Hematopoietic multipotent progenitor cell (in vitro differentiated cells): ENCODE measurements around the gene NMNAT2. TPM values are rescaled to one million over a fixed set of nuclear protein-coding genes. Genes with fewer than 3 reads are reported as not detected.
"Not testable (repeated sequence)": the region's sequence is repeated elsewhere in the genome, so short reads cannot be mapped to it uniquely, and the experiment has no call there.

Experiments used
- DNase-seq, 3 donors: peaks; one replicate each; pipeline ENCODE4 v3.0.0-alpha.2; 2011 to 2015; ENCODE audit warnings: low read depth in 2 of 3, low spot score in 2 of 3
- total RNA-seq: library from RNA; depleted of rRNA; stranded (reverse); fragments of >200 nt; gene quantifications from one replicate; pipeline ENCODE4 v1.2.3, GENCODE V29; 2012

The NMNAT2 gene
- total RNA-seq, 1 donor = under 0.01 TPM

- no peak for DNase-seq
These were observed 174.8 kb downstream of the NMNAT2 start for GRCh38 chr1:183243161-183244050.

- no peak for DNase-seq
These were observed 175.6 kb downstream of the NMNAT2 start for GRCh38 chr1:183242556-183242955.

DNA sequence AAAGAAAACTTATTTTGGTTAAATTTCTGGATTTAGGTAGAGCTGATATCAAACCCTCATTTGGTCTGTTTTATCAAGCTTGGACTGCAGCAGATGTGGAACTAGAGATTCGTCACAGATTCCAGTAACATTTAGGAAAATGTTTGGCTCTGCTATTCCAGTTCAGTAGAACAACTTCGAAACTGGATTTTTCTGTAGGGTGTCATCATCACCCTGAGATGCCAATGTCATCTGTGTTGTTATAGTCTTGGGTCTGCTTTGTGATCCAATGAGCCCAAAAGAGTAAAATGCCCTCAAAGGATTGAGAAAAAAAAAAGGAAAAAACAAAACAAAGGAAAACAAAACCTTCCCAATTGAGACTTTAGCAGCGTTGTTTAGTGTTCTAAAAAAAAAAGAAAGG, 176.7 kb downstream of the NMNAT2 start:
- no peak for DNase-seq

DNA sequence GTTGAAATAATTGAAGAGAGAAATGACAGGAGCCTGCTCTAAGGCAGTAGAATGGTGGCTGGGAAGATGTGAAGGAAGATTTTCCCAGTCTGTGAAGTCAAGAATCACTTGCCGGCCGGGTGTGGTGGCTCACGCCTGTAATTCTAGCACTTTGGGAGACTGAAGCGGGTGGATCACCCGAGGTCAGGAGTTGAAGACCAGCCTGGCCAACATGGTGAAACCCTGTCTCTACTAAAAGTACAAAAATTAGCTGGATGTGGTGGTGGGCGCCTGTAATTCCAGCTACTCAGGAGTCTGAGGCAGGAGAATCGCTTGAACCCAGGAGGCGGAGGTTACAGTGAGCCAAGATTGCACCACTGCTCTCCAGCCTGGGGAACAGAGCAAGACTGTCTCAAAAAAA, 177.3 kb downstream of the NMNAT2 start:
- not testable (repeated sequence) for DNase-seq

- DNase-seq = no peak
These were observed 177.7 kb downstream of the NMNAT2 start for GRCh38 chr1:183240526-183240825.

DNA sequence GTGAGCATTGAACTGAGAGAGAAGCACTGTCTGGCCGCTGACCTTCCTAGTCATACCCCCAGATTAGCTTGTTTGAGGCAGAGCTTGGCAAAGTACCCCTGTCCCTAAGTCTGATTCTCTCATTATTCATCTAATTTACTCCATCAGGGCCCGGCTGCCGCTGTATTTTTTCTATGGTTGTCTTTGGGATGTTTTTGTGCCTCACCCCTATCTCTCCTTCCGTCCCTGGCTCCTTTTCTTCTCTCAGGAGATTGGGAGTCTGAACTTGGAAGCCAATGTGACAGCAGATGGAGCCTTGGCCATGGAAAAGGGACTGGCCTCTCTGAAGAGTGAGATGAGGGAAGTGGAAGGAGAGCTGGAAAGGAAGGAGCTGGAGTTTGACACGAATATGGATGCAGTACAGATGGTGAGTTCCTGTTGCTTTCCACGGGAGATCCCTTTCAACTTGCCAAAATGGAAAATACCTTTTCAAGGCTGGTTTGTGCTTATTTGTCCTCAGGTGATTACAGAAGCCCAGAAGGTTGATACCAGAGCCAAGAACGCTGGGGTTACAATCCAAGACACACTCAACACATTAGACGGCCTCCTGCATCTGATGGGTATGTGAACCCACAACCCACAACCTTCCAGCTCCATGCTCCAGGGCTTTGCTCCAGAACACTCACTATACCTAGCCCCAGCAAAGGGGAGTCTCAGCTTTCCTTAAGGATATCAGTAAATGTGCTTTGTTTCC, 178.2 kb downstream of the NMNAT2 start:
- DNase-seq = no peak

DNA sequence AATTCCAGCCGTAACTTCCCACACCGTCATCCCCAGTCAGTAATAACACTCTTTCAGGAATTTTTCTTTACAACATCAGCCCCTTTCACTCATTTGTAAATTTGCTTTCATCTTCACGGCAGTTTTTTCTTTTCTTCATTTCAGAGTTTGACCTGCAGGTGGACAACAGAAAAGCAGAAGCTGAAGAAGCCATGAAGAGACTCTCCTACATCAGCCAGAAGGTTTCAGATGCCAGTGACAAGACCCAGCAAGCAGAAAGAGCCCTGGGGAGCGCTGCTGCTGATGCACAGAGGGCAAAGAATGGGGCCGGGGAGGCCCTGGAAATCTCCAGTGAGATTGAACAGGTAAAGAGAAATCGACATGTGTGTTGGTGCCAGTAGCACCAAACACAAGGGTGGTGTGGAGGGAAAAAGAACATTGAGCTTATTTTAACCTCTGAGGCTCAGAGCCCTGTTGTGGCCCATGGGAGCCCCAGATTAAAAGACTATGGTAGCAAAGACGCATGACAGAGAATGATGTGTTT, 178.9 kb downstream of the NMNAT2 start:
- no peak for DNase-seq

- DNase-seq = no peak
These were observed 180.1 kb downstream of the NMNAT2 start for GRCh38 chr1:183238071-183238470.

DNA sequence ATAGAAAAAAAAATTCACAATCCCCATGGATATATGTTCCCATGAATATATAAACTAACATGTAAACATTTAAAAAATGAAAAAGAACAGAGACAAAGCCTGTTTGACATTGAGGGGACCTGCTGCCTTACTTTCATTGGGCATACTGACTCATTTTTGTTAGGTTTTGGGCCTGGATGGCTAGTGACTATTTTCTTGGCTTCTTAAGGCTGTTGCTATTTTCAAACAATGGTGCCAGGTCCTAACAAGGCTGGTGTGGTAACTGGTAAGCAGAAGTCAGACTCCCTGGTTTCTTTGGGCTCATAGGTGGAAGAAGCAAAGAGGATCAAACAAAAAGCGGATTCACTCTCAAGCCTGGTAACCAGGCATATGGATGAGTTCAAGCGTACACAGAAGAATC, 181.1 kb downstream of the NMNAT2 start:
- DNase-seq = no peak

DNA sequence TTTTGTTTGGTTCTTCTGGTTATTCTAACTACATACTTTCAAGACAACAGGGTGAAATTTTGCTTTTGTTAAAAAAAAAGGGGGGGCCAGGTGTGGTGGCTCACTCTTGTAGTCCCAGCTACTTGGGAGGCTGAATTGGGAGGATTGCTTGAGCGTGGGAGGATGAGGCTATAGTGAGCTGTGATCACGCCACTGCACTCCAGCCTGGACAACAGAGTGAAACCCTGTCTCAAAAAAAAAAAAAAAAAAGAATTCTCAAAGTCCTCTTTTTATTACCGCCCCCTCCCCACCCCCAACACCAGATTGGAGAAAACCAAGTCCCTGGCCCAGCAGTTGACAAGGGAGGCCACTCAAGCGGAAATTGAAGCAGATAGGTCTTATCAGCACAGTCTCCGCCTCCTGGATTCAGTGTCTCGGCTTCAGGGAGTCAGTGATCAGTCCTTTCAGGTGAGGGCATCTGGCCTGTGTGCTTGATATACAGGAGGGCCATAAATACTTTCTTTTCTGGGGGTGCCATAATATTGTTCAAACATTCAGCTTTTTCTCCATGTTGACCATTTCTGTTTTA, 181.9 kb downstream of the NMNAT2 start:
- no peak for DNase-seq

DNA sequence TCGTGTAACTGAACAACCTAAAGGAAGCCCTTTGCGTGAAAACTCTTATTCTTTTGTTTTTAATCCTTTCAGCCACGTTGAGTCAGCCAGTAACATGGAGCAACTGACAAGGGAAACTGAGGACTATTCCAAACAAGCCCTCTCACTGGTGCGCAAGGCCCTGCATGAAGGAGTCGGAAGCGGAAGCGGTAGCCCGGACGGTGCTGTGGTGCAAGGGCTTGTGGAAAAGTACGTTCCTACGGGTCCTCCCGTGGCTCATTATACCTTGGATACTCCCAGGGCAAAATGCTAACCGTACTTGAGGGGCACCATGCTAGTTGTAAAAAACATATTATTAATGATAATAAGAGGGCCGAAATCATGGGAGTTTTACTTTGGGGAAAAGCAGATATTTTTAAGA, 182.7 kb downstream of the NMNAT2 start:
- no peak for DNase-seq

DNA sequence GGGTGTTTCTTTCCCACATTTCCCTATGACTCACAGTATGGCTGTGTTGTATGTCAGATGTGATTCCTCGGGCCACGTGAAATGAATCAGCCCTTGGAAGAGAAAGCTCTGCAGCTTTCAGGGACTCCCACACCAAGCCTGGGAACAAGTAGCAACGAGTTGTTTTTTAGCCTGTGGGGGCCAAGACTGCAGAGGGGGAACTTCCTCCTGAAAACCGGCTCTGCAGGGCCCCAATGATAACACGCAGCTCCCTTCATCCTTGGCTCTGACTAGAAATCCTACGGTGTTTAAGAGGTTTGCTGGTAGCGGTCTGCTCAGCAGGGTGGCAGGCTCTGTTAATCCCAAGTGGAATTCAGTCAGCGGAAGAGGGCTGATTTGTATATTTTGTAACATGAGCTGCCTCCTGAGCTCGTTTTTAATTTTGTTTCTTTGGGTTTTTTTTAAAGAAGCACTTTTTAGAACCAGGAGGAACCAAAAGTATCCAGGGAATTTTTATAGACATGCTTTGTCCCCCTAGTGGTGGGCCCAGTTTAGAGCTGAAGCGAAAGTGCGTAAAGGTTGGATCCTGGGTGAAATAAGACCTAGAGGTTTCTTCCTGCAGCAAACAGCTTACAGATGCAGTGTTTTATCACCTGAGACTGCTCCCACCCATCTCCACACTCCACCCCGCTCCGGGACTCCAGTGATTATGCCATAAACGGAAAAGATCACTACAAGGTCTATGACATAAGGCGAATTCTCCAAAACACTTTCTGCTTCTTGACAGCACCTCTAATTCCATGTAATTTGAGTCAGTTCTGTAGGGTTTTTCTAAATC, 183.3 kb downstream of the NMNAT2 start:
- no peak for DNase-seq

- DNase-seq = no peak
These were observed 185.1 kb downstream of the NMNAT2 start for GRCh38 chr1:183233113-183233512.

GRCh38 chr1:183231545-183231944, 186.6 kb downstream of the NMNAT2 start:
- no peak for DNase-seq

- DNase-seq = no peak
These were observed 187.8 kb downstream of the NMNAT2 start for GRCh38 chr1:183230413-183230812.

DNA sequence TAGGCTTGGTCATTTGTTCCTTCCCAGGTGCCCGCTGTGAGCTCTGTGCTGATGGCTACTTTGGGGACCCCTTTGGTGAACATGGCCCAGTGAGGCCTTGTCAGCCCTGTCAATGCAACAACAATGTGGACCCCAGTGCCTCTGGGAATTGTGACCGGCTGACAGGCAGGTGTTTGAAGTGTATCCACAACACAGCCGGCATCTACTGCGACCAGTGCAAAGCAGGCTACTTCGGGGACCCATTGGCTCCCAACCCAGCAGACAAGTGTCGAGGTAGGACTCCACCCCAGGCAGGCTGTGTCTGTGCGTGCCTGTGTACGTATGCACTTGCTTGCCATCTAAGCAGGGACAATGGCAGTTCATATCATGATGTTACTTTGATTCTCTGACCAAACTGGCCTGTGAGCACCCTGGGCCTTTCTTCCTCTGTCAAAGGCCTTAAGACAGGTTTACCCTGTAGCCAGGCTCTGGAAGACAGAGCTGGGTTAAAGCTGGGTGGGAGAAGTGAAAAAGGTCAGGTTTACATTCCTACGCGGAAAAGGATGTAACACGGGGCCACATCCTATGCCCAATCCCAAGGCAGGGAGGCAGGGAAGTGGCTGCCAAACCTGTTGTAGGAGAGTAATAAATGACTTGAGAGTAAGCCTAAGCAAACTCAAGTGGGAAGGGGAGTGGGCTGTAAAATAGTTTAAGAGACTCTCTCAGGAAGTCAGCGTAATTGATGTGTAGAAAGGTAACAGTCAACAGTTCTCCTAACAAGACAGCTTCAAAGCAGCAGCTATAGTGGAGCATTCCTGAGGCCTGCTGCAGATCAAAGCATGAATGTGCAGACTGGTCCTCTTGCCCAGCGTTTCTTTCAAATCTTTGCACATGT, 189.6 kb downstream of the NMNAT2 start:
- DNase-seq = no peak

DNA sequence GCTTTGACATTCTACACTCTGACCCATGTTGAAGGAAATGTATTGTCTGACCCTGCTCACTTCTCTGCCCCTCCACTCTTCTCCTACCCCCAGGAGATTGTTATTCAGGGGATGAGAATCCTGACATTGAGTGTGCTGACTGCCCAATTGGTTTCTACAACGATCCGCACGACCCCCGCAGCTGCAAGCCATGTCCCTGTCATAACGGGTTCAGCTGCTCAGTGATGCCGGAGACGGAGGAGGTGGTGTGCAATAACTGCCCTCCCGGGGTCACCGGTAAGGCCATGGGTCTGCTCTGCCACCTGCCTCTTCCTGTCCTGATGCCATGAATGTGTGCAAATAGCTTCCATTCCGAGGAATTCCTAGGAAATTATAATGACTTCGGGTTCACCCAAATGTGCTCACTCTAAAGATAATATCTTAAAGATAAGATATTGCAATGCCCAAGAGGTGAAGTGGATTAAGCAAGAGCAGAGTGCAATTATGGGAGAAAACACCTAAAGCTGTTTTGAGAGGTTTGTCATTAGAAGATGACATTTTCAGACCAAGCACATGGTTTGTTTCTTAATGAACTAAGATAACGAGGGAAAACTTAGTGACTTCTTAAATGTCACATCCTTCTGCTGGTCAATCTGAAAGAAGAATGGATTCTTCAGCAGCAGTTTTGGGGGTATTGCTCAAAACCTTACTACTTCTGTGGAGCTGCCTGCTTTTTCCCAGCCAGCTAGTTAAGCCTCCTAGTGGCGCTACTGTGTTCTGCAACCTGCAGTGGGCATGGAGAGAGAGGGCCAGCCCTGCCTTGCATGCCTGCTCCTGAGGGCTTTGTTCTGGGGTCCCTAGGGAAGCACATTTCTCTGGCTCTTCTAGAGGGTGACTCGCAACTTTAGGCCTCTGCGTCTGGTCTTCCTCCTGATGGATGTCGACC, 190.5 kb downstream of the NMNAT2 start:
- peak in 2 of 3 donors; percentile 23 to 51 for DNase-seq

GRCh38 chr1:183226963-183227362, 191.2 kb downstream of the NMNAT2 start:
- no peak for DNase-seq

GRCh38 chr1:183226361-183226760, 191.8 kb downstream of the NMNAT2 start:
- no peak for DNase-seq
